Activated T-cell treated with anti-CD3 and anti-CD28 coated beads, Interleukin-2, amount 50 U/mL, for 72 hours (primary cell): Measurements from ENCODE around the gene TNIP1. TPM values are rescaled to one million over a fixed set of nuclear protein-coding genes. Genes with fewer than 3 reads are reported as not detected.
A peak's percentile ranks its signal among the peaks of the same experiment; 100 is the strongest.

Experiments used
- ATAC-seq, 2 donors: fragments of 150-1000 bp; cut with Tn5 transposase; replicated peaks in 1 of 2; 2 replicates each; pipeline ENCODE4 v1.10.0; 2021; ENCODE audit warnings: moderate library complexity in 2 of 2, mild to moderate bottlenecking in 1 of 2
- DNase-seq, 2 donors: peaks; one replicate each; pipeline ENCODE4 v3.0.0; 2021 to 2022; ENCODE audit warnings: mixed read lengths in 1 of 2
- H3K27ac Mint-ChIP-seq: one replicate; pipeline ENCODE4 v1.8.0; 2022; ENCODE audit warnings: mild to moderate bottlenecking, moderate library complexity, mixed read lengths
- H3K27me3 Mint-ChIP-seq: one replicate; pipeline ENCODE4 v1.8.0; 2022; ENCODE audit warnings: low read depth, mixed read lengths
- H3K36me3 Mint-ChIP-seq, 2 donors: one replicate each; pipeline ENCODE4 v1.8.0; 2022; ENCODE audit warnings: mixed read lengths in 2 of 2, mild to moderate bottlenecking in 1 of 2; ENCODE audit not compliant: insufficient read depth in 2 of 2
- H3K4me1 Mint-ChIP-seq: one replicate; pipeline ENCODE4 v1.8.0; 2022; ENCODE audit warnings: low read depth, mixed read lengths
- H3K4me3 Mint-ChIP-seq, 2 donors: one replicate each; pipeline ENCODE4 v1.8.0; 2022; ENCODE audit warnings: mild to moderate bottlenecking in 2 of 2, mixed read lengths in 2 of 2, moderate library complexity in 2 of 2
- H3K9me3 Mint-ChIP-seq, 2 donors: one replicate each; pipeline ENCODE4 v1.8.0; 2022; ENCODE audit warnings: mixed read lengths in 2 of 2
- total RNA-seq, 2 donors: library from RNA; stranded (reverse); gene quantifications; one replicate each; pipeline ENCODE4 v1.2.3, GENCODE V29; 2022

The TNIP1 gene
- total RNA-seq, 2 donors from 2014 or later = 358 to 420 TPM

GRCh38 chr5:151065609-151066008, 15.2 kb downstream of the TNIP1 start:
- peak; percentile 33 to 49 for ATAC-seq
- H3K36me3 Mint-ChIP-seq = peaks cover 19 to 37% of the 10 kb centered on the region in 2 donors
- H3K4me1 Mint-ChIP-seq = peaks cover 100% of the 10 kb centered on the region
- DNase-seq = no peak
- H3K27ac Mint-ChIP-seq = peak overlapping the region; percentile 97
- no peaks in the 10 kb centered on the region for H3K27me3 Mint-ChIP-seq
- peak overlapping the region; percentile 79 to 82 for H3K4me3 Mint-ChIP-seq
- no peaks in the 10 kb centered on the region for H3K9me3 Mint-ChIP-seq

- peak overlapping the region; percentile 97 for H3K27ac Mint-ChIP-seq
- ATAC-seq (no peak), DNase-seq (no peak)
- peaks cover 100% of the 10 kb centered on the region for H3K4me1 Mint-ChIP-seq
- H3K9me3 Mint-ChIP-seq = no peaks in the 10 kb centered on the region
- peaks cover 19 to 37% of the 10 kb centered on the region in 2 donors for H3K36me3 Mint-ChIP-seq
- H3K27me3 Mint-ChIP-seq = no peaks in the 10 kb centered on the region
- H3K4me3 Mint-ChIP-seq = peak overlapping the region in 1 of 2 donors; percentile 82
Observed at GRCh38 chr5:151064916-151065499, 15.8 kb downstream of the TNIP1 start.

GRCh38 chr5:151063142-151063989, 17.5 kb downstream of the TNIP1 start:
- no peaks in the 10 kb centered on the region for H3K27me3 Mint-ChIP-seq
- H3K4me3 Mint-ChIP-seq = peak overlapping the region; percentile 22 to 25
- peaks cover 100% of the 10 kb centered on the region for H3K4me1 Mint-ChIP-seq
- ATAC-seq (no peak), DNase-seq (no peak)
- H3K9me3 Mint-ChIP-seq = no peaks in the 10 kb centered on the region
- H3K27ac Mint-ChIP-seq = peak overlapping the region; percentile 61
- peaks cover 28 to 49% of the 10 kb centered on the region in 2 donors for H3K36me3 Mint-ChIP-seq

DNA sequence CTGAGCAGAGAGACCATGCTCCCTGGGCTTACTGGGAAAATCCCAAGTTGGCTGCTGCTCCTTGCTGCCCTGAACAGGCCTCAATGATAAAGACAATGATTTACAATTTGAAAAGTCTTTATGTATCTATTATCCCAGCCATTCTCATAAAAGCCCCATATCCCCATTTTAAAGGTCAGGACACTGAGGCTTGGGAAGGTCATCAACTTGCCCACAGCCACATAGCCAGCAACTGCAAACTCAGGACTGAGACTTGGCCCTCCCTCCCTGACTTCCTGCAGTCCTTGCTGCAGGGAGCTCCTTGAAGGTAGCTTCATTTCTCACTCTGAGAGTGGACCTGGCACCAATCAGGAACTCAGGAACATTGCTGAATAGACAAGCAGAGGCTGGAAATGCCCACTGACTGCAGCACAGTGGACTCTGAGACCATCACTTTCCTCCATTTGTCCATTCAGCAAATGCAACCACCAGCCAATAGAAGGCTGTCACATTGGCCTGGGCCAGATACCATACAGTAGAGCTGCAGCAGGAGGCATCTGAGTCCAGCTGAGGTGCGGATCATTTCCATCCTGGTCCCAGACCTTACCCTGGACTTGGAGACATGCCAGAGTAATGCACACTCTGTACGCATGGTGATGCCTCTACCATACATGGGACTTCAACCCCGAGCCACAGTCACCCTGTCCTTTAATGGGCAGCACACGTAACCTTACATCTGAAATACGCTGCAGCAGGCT, 18.3 kb downstream of the TNIP1 start:
- H3K27ac Mint-ChIP-seq = peak overlapping the region; percentile 61
- H3K4me3 Mint-ChIP-seq = no peak overlapping the region
- H3K4me1 Mint-ChIP-seq = peaks cover 92% of the 10 kb centered on the region
- no peak for ATAC-seq
- DNase-seq = no peak
- peaks cover 26 to 47% of the 10 kb centered on the region in 2 donors for H3K36me3 Mint-ChIP-seq
- H3K27me3 Mint-ChIP-seq = no peaks in the 10 kb centered on the region
- no peaks in the 10 kb centered on the region for H3K9me3 Mint-ChIP-seq

- Mint-ChIP-seq H3K27me3 (no peaks in the 10 kb centered on the region), H3K9me3 (no peaks in the 10 kb centered on the region), H3K27ac (peak overlapping the region; percentile 93), H3K36me3 (peaks cover 30 to 44% of the 10 kb centered on the region in 2 donors), H3K4me3 (peak overlapping the region; percentile 60 to 62), H3K4me1 (peaks cover 83% of the 10 kb centered on the region)
- DNase-seq (no peak), ATAC-seq (no peak)
Observed at GRCh38 chr5:151060742-151061141, 20.1 kb downstream of the TNIP1 start.

DNA sequence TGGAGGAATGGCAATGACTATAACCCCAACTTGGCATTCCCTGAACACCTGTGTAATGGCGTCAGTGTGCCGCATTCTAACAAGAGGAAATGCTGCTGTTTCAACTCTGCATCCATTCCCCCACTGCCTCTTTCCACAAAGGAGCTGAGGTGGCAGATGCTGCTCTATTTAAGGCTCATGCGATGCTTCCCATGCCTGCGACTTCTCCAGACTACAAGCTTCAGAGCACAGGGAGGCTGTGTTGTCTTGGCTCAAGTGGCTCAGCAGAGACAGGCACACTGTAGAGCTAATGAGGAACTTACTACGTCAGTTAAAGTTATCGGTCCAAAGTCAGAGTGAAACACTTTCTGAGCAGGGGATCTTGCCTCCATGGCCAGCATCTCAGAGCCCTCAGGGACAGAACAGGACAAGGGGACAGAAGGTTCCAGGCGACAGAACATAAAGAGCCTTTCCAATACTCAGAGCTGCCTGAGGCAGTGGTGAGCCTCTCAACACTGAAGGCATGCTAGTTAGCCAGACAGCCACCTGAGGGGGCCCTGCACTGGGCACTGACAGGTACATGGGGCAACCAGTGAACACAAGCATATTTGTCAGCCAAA, 21.8 kb downstream of the TNIP1 start:
- Mint-ChIP-seq H3K27ac (peak overlapping the region; percentile 93), H3K27me3 (no peaks in the 10 kb centered on the region), H3K4me1 (peaks cover 74% of the 10 kb centered on the region), H3K4me3 (peak overlapping the region; percentile 53 to 58), H3K9me3 (no peaks in the 10 kb centered on the region), H3K36me3 (peaks cover 31 to 50% of the 10 kb centered on the region in 2 donors)
- ATAC-seq (no peak), DNase-seq (no peak)

DNA sequence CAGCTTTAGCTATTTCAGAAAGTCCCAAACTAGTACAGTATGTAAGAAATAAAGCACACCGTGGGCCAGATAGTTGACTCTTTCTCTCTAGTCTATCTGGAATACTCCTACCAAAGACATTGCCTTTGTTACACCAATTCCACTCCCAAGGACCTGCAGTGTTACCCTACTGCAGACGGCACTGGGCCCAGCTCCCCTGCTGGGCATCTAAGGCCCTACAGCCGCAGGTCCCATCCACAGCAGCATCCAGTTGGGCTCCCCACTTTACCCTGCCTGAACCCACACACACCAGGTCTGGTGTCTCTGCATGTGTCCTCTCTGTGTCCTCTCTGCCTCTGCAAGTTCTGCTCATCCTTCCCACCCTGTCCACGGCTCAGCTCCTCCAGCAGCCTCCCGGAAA, 22.5 kb downstream of the TNIP1 start:
- H3K36me3 Mint-ChIP-seq = peaks cover 31 to 48% of the 10 kb centered on the region in 2 donors
- no peak for ATAC-seq
- peaks cover 74% of the 10 kb centered on the region for H3K4me1 Mint-ChIP-seq
- no peak overlapping the region for H3K4me3 Mint-ChIP-seq
- no peak for DNase-seq
- no peaks in the 10 kb centered on the region for H3K27me3 Mint-ChIP-seq
- H3K9me3 Mint-ChIP-seq = no peaks in the 10 kb centered on the region
- H3K27ac Mint-ChIP-seq = peak overlapping the region; percentile 93

DNA sequence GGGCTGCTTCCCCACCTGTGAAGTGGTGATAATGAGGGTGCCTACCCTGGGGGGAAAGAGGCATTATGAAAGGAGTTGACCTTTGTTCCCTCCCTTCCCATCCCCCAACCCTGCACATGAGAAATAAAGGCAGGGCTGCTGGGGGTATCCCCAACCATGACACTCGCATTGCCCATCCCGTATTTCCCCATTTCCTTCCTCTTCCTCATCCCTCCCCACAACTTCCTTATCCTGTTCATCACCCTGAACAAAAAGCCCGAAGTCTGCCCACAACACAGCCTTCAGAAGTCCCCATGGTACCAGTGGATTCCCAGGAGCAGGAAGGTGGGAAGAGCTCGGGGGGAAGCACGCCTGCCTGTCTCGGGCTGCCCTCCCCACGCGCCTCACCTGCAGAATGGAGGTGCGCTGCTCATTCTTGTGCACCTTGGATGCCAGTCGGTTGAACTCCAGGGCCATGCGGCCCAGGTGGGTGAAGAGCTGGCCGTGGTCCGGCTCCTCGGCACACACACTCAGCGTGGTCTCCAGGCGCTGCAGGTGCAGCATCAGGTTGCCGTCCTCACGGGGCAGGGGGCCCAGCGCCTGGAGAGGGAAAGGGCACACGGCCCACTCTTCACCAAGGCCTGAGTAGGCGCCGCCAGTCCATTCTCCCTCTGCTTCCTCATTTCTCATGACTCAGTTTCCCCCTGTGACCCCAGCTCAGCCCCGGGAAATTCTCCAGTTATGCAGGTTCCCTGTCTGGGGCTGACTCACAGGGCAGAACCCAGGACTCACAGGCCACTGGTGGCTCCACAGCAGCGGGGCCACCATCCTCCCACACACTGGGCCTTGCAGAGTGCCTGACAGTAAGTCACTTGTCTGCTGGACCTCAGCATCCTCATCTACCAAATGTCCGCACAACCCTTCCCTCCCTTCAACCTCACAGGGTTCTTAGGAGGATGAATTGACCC, 24.2 kb downstream of the TNIP1 start:
- peak overlapping the region; percentile 36 for H3K27ac Mint-ChIP-seq
- no peak overlapping the region for H3K4me3 Mint-ChIP-seq
- DNase-seq (no peak), ATAC-seq (no peak)
- peaks cover 27 to 42% of the 10 kb centered on the region in 2 donors for H3K36me3 Mint-ChIP-seq
- no peaks in the 10 kb centered on the region for H3K9me3 Mint-ChIP-seq
- H3K27me3 Mint-ChIP-seq = no peaks in the 10 kb centered on the region
- H3K4me1 Mint-ChIP-seq = peaks cover 65% of the 10 kb centered on the region

GRCh38 chr5:151055336-151055735, 25.5 kb downstream of the TNIP1 start:
- no peaks in the 10 kb centered on the region for H3K27me3 Mint-ChIP-seq
- H3K27ac Mint-ChIP-seq = peak overlapping the region; percentile 41
- H3K4me3 Mint-ChIP-seq = no peak overlapping the region
- peaks cover 23 to 40% of the 10 kb centered on the region in 2 donors for H3K36me3 Mint-ChIP-seq
- H3K9me3 Mint-ChIP-seq = no peaks in the 10 kb centered on the region
- no peak for DNase-seq
- ATAC-seq = no peak
- peaks cover 51% of the 10 kb centered on the region for H3K4me1 Mint-ChIP-seq

- DNase-seq (no peak), ATAC-seq (no peak)
- Mint-ChIP-seq H3K27ac (peak overlapping the region; percentile 83), H3K27me3 (no peaks in the 10 kb centered on the region), H3K4me1 (peaks cover 45% of the 10 kb centered on the region), H3K4me3 (no peak overlapping the region), H3K9me3 (no peaks in the 10 kb centered on the region), H3K36me3 (peaks cover 26 to 38% of the 10 kb centered on the region in 2 donors)
Observed at GRCh38 chr5:151054709-151055108, 26.1 kb downstream of the TNIP1 start.

DNA sequence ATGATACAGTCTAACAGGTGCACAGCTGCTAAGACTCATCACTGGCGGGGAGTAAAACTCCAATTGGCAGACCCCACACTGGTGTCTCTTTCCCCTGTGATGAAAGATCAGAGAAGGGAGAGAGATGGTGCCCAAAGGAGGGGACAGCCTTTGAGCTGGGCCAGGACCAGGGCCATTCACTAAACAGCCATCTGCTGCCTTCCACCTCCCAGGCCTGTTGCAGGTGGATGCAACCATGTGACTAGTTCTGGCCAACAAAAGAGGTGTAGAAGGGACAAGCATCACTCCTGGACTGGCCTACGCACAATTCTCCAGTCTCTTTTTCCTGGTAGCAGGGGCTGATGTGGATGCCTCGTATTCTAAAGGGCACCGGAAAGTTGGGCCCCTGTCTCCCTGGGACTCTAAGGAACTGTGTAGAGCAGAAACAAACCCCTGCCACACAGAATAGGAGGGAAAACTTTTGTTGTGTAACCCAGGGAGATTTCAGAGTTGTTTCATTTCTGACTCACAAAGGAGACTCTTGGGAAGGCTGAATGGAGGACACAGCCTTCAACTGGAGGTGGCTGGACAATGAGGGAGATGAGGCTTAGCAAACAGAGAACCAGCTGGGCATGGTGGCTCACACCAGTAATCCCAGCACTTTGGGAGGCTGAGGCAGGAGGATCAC, 26.9 kb downstream of the TNIP1 start:
- no peak for ATAC-seq
- Mint-ChIP-seq H3K27ac (peak overlapping the region; percentile 13), H3K36me3 (peaks cover 22 to 34% of the 10 kb centered on the region in 2 donors)

More for the DNA sequence above, 26.9 kb downstream of the TNIP1 start:
- Mint-ChIP-seq H3K4me3 (no peak overlapping the region), H3K4me1 (peaks cover 37% of the 10 kb centered on the region), H3K9me3 (no peaks in the 10 kb centered on the region), H3K27me3 (no peaks in the 10 kb centered on the region)
- DNase-seq = no peak
